K562 (cell line): ENCODE data around the gene GALNT9. TPM values are rescaled to one million over a fixed set of nuclear protein-coding genes. Genes with fewer than 3 reads are reported as not detected.

Experiments used
- ATAC-seq: fragments of 200-7000 bp; cut with Tn5 transposase; 3 replicates; pipeline ENCODE4 v1.9.1; 2020; ENCODE audit warnings: moderate library complexity
- BruUV-seq: library from RNA; stranded (reverse); fragments of 400-500 nt; replicated peaks from 2 replicates; lab custom pipeline; 2021; lab: Mats Ljungman, UMichigan
- CTCF ChIA-PET: fragments of 300-600 bp; formaldehyde crosslinking; extraction: SDS; loops from one replicate; lab custom pipeline; 2021; ENCODE audit warnings: low intra/inter-chr PET ratio; lab: Yijun Ruan, JAX
- POLR2A ChIA-PET: fragments of 300-600, 350-650 bp; sonication (Branson Sonifier 250); formaldehyde crosslinking; extraction: SDS; loops from one replicate; lab custom pipeline; 2021; ENCODE audit warnings: antibody characterized with exemption, inconsistent platforms; lab: Yijun Ruan, JAX
- DNase-seq, 4 experiments: peaks; one replicate each; pipeline versions ENCODE4 v3.0.0 to v3.0.0-alpha.2; 2011 to 2018; ENCODE audit warnings: low spot score in 3 of 4, mixed read lengths in 3 of 4; ENCODE audit errors: extremely low read depth in 1 of 4
- FAIRE-seq: peaks from 2 replicates; lab custom pipeline; 2011; peaks lifted over from hg19 to GRCh38; lab: Jason Lieb, UNC
- H2AFZ ChIP-seq: 2 replicates; pipeline ENCODE4 v1.6.0; 2011; ENCODE audit warnings: low read depth, low read length, control low read depth, inconsistent platforms
- H3K27ac ChIP-seq: fragments of 200-600 bp; 3 replicates; pipeline ENCODE4 v1.8.0; 2011; ENCODE audit warnings: low read depth, mild to moderate bottlenecking, control low read depth, inconsistent platforms, low read length, moderate library complexity, mixed read lengths; ENCODE audit errors: extremely low read depth
- H3K27me3 ChIP-seq, 2 experiments: fragments of 300-600 bp in 1 of 2; 2 replicates in 1 of 2; 3 replicates in 1 of 2; pipeline versions ENCODE4 v1.6.0 to v1.8.0; 2011; ENCODE audit warnings: inconsistent platforms in 2 of 2, low read length in 2 of 2, mild to moderate bottlenecking in 1 of 2, mixed read lengths in 1 of 2, moderate library complexity in 1 of 2; ENCODE audit not compliant: control insufficient read depth in 2 of 2, insufficient read depth in 2 of 2
- H3K36me3 ChIP-seq: fragments of 300-600 bp; 3 replicates; pipeline ENCODE4 v1.8.0; 2011; ENCODE audit warnings: mild to moderate bottlenecking, low read length, inconsistent platforms; ENCODE audit not compliant: control insufficient read depth, insufficient read depth
- H3K4me1 ChIP-seq, 2 experiments: fragments of 200-600 bp in 1 of 2; replicated peaks in 1 of 2; 2 replicates in 1 of 2; 3 replicates in 1 of 2; pipeline versions ENCODE4 v1.5.1 to v1.8.0; 2011; ENCODE audit warnings: inconsistent platforms in 2 of 2, low read length in 2 of 2, mild to moderate bottlenecking in 1 of 2, mixed read lengths in 1 of 2, moderate library complexity in 1 of 2; ENCODE audit not compliant: control insufficient read depth in 2 of 2, insufficient read depth in 2 of 2
- H3K4me2 ChIP-seq: 2 replicates; pipeline ENCODE4 v1.6.1; 2011; ENCODE audit warnings: low read length, control low read depth, inconsistent platforms, mixed read lengths; ENCODE audit not compliant: insufficient read depth
- H3K4me3 ChIP-seq: fragments of 200-600 bp; sonication (generic), shearing (Covaris generic); 2 replicates; pipeline ENCODE4 v1.5.1; 2016; ENCODE audit warnings: control low read depth, inconsistent platforms
- H3K79me2 ChIP-seq: fragments of 200-600 bp; 3 replicates; pipeline ENCODE4 v1.8.0; 2011; ENCODE audit warnings: low read length, inconsistent platforms; ENCODE audit not compliant: control insufficient read depth, insufficient read depth
- H3K9ac ChIP-seq, 2 experiments: 2 replicates each; pipeline versions ENCODE4 v1.6.0 to v1.6.1; 2011; ENCODE audit warnings: low read depth in 2 of 2, low read length in 2 of 2, control low read depth in 1 of 2, inconsistent platforms in 1 of 2, mild to moderate bottlenecking in 1 of 2, mixed read lengths in 1 of 2; ENCODE audit not compliant: insufficient read depth in 1 of 2
- H3K9me1 ChIP-seq: one replicate; pipeline ENCODE4 v1.6.0; 2011; ENCODE audit warnings: inconsistent platforms, mild to moderate bottlenecking, low read length, moderate library complexity; ENCODE audit not compliant: control insufficient read depth, insufficient read depth
- H3K9me3 ChIP-seq: replicated peaks from 2 replicates; pipeline ENCODE4 v1.5.1; 2011; ENCODE audit warnings: low read depth, low read length, inconsistent platforms; ENCODE audit not compliant: control insufficient read depth, insufficient read depth
- H4K20me1 ChIP-seq: replicated peaks from 2 replicates; pipeline ENCODE4 v1.6.1; 2011; ENCODE audit warnings: low read length, inconsistent platforms, mixed read lengths; ENCODE audit not compliant: control insufficient read depth, insufficient read depth
- EGR1 ChIP-seq: fragments of 450-650 bp; conservative IDR thresholded peaks from 2 replicates; pipeline ENCODE4 v1.6.1; 2017; ENCODE audit warnings: mild to moderate bottlenecking
- MEIS2 ChIP-seq: fragments of 450-650 bp; IDR thresholded peaks from 2 replicates; pipeline ENCODE4 v1.6.1; 2014; ENCODE audit warnings: mild to moderate bottlenecking; ENCODE audit not compliant: partially characterized antibody
- TSC22D4 ChIP-seq: fragments of 450-650 bp; IDR thresholded peaks from 2 replicates; pipeline ENCODE4 v1.6.1; 2016; ENCODE audit warnings: missing genetic modification characterization, missing biosample characterization, control low read depth
- ZNF174 ChIP-seq: fragments of 250-450 bp; sonication (Bioruptor Pico); IDR thresholded peaks from 2 replicates; pipeline ENCODE4 v1.4.0; 2020; ENCODE audit warnings: mild to moderate bottlenecking
- ZNF3 ChIP-seq: fragments of 250-450 bp; sonication (Bioruptor Pico); IDR thresholded peaks from 2 replicates; pipeline ENCODE4 v1.5.0; 2021; ENCODE audit warnings: mild to moderate bottlenecking, moderate library complexity
- WGBS: fragments of 100-300 bp; shearing (Covaris generic); methylation state at CpG from one replicate; pipeline ENCODE4 v1.1.6; 2016; ENCODE audit warnings: low coverage, mixed read lengths; ENCODE audit not compliant: insufficient coverage; ENCODE audit errors: missing lambda C conversion rate; 5-methylcytosine and 5-hydroxymethylcytosine counted together
- in situ Hi-C: fragments of 300-500 bp; cut with MboI; formaldehyde crosslinking; loops from 4 replicates; pipeline ENCODE4 v1.15.0; 2018; ENCODE audit warnings: inconsistent platforms, mixed read lengths
- intact Hi-C: fragments of 100-400 bp; cut with micrococcal nuclease; formaldehyde crosslinking; loops from 2 replicates; pipeline ENCODE4 v1.14.2; 2022
- polyA plus RNA-seq, 8 experiments: library from polyadenylated mRNA; depleted of rRNA in 4 of 8; stranded (reverse) in 5 of 8; unstranded in 3 of 8; fragments of >200 nt; fragmentation: Nextera tagmentation in 2 of 8; fragmentation: Illumina TruSeq in 1 of 8; extraction: Ambion mirVana in 2 of 8; extraction: Trizol in 1 of 8; gene quantifications; 2 replicates each; pipeline versions ENCODE4 v1.2.1 to v1.2.3, GENCODE V29; 2011 to 2014; ENCODE audit warnings: inconsistent platforms in 1 of 8, missing spikeins in 1 of 8
- total RNA-seq, 7 experiments: library from RNA; depleted of rRNA in 6 of 7; stranded (reverse); fragments of >200 nt in 6 of 7; fragmentation: Illumina TruSeq in 2 of 7; extraction: Trizol in 2 of 7; gene quantifications; 2 replicates each; pipeline versions ENCODE4 v1.2.1 to v1.2.3, GENCODE V29; 2011 to 2021; ENCODE audit warnings: low replicate concordance in 1 of 7

The GALNT9 gene
- total and polyA plus RNA-seq, 9 of the 15 experiments (the other 6 are each of a cell fraction or from before 2014, with no cell fraction given) = not detected

DNA sequence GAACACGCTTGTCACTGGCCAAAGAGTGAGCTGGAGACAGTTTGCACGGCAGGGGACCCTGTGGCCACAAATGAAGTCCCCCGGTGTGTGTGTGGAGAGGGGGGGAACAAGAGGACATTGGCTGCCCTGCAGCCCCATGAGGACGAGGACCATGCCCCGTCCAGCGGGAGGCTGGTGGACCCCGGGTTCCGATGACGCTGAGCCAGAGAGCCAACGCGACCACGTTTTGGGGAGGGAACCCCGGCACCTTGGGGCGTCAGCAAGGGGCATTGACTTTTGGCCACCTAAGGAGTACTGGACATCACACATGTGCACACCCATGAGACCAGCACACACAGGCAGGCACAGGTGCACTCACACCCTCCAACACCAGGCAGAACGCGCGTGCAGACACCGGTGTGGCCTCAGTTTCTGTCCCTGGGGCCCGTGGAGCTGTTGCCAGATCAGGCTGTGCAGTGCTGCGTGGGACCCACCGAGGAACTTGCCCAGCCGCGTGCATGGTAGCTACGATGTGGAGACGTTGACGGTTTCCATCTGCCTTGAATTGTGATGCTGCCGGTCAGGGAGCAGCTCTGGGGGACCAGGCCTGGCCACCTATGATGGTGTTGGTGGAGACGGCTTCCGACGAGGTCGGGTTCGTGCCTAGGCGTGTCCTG, 158.6 kb downstream of the GALNT9 start:
- POLR2A ChIA-PET = interaction anchor here (1.5 kb wide), 1 partner anchor 13 kb away, joined by 5 read pairs; no protein-coding TSS in a partner anchor
- no peak for DNase-seq
- no TSS peak for BruUV-seq
- no peak overlapping the region for H3K4me3 ChIP-seq
- H3K9me3 ChIP-seq = no peaks in the 10 kb centered on the region
- H3K36me3 ChIP-seq = no peaks in the 10 kb centered on the region
- H3K27me3 ChIP-seq = peaks cover 42 to 62% of the 10 kb centered on the region in 2 experiments
- intact Hi-C loops = no loop called here
- H3K9ac ChIP-seq = no peak overlapping the region
- no peak overlapping the region for H3K4me2 ChIP-seq
- peaks cover 10% of the 10 kb centered on the region for H4K20me1 ChIP-seq
- in situ Hi-C loops = no loop called here
- no peak overlapping the region for H3K27ac ChIP-seq
- H3K9me1 ChIP-seq = no peaks in the 10 kb centered on the region
- no peak for FAIRE-seq
- WGBS = 8% methylated on average over 29 of the region's 33 CpGs
- no peak for ATAC-seq
- no peak overlapping the region for H2AFZ ChIP-seq
- peaks cover 3 to 64% of the 10 kb centered on the region in 2 experiments; a peak in 4 of 5 replicates for H3K4me1 ChIP-seq
- CTCF ChIA-PET = no interaction called here
- TF ChIP-seq TSC22D4 (tag) = no peak
- no peak for TF ChIP-seq ZNF3 (CRISPR knock-in tag)
- no peaks in the 10 kb centered on the region for H3K79me2 ChIP-seq

DNA sequence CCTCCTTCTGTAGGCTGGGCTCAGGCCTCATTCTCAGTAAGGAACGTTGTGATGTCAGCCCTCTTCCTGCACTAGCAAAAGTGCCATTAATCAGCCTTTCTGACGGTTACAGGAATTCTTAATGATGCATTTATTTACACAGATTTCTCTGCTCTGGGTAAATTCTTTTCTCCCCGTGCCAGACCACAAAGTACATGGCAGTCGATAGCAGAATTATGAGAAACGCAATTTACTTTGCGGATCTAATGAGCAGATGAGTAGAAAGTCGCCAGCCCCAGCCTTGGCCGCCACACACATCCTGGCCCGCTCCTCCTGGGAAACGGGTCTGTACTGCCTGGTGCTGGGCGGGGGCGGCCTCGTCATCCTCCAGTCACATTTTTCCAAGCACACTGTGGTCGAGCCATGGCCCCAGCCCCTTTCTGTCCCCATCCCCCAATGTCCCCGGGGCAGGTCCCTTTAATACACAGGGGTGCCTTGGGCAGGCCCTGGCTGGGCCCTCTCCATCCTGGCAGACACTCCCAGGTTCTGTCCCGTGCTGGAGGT, 159.2 kb downstream of the GALNT9 start:
- TF ChIP-seq EGR1 = peak; percentile 17; the same call in 1 of the 2 replicates
- TF ChIP-seq MEIS2 = peak; percentile 49
- no peak for TF ChIP-seq ZNF174 (CRISPR knock-in tag)
- intact Hi-C loops = no loop called here
- in situ Hi-C loops = no loop called here
- peaks cover 42 to 57% of the 10 kb centered on the region in 2 experiments for H3K27me3 ChIP-seq
- peaks cover 3 to 59% of the 10 kb centered on the region in 2 experiments; a peak in 4 of 5 replicates for H3K4me1 ChIP-seq
- no peaks in the 10 kb centered on the region for H3K79me2 ChIP-seq
- 2% methylated on average over 14 of the region's 16 CpGs for WGBS
- H3K4me3 ChIP-seq = no peak overlapping the region
- ATAC-seq = no peak
- DNase-seq = no peak
- H3K9me3 ChIP-seq = no peaks in the 10 kb centered on the region
- BruUV-seq = no TSS peak
- FAIRE-seq = no peak
- H2AFZ ChIP-seq = no peak overlapping the region
- no peak overlapping the region for H3K27ac ChIP-seq
- H3K9me1 ChIP-seq = no peaks in the 10 kb centered on the region
- no peak overlapping the region for H3K4me2 ChIP-seq
- H3K9ac ChIP-seq = no peak overlapping the region
- no peaks in the 10 kb centered on the region for H3K36me3 ChIP-seq
- H4K20me1 ChIP-seq = peaks cover 10% of the 10 kb centered on the region
- ChIA-PET POLR2A (interaction anchor here (1.5 kb wide), 1 partner anchor 14 kb away, joined by 5 read pairs; no protein-coding TSS in a partner anchor), CTCF (no interaction called here)
